ENCODE measurements around the gene GOSR1.

DNA sequence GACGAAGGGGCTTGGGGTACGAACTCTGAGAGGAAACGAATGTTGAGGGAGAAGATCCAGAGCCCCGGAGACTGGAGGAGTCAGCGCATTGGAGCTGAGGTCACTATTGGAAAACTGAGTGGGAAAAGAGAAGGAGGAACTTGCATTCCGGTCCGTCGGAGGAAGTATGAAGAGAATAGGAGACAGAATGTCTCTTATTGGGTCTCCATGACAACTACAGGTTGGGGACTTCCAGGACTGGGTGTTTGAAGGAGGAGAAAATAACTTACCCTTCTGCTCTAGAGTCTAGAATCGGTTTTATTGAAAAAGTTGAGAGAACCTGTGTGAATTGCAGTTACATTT lies 537 bp downstream of the GOSR1 start:
- TF ChIP-seq, protein P1, sequence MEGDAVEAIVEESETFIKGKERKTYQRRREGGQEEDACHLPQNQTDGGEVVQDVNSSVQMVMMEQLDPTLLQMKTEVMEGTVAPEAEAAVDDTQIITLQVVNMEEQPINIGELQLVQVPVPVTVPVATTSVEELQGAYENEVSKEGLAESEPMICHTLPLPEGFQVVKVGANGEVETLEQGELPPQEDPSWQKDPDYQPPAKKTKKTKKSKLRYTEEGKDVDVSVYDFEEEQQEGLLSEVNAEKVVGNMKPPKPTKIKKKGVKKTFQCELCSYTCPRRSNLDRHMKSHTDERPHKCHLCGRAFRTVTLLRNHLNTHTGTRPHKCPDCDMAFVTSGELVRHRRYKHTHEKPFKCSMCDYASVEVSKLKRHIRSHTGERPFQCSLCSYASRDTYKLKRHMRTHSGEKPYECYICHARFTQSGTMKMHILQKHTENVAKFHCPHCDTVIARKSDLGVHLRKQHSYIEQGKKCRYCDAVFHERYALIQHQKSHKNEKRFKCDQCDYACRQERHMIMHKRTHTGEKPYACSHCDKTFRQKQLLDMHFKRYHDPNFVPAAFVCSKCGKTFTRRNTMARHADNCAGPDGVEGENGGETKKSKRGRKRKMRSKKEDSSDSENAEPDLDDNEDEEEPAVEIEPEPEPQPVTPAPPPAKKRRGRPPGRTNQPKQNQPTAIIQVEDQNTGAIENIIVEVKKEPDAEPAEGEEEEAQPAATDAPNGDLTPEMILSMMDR (IDR thresholded peaks at IDR 0.05) = no peak
- no peak for TF ChIP-seq EZH2 (IDR thresholded peaks at IDR 0.05)
- no peak for TF ChIP-seq EZH2phosphoT487 (IDR thresholded peaks at IDR 0.05)
